A673 (cell line): Measurements from ENCODE around the gene STAG1.

Source experiments
- CTCF ChIP-seq: fragments of 300-800, 200-600 bp; sonication (generic); conservative IDR thresholded peaks from 2 replicates; pipeline ENCODE4 v1.5.1; 2017; ENCODE audit warnings: low read depth, mild to moderate bottlenecking, antibody characterized with exemption, low read length, moderate library complexity, mixed read lengths
- EZH2 ChIP-seq: fragments of 200-600 bp; sonication (generic); IDR thresholded peaks from 2 replicates; pipeline ENCODE4 v1.6.1; 2017; ENCODE audit warnings: borderline replicate concordance, low read depth, mild to moderate bottlenecking, mixed read lengths, antibody characterized with exemption, low read length; ENCODE audit not compliant: poor library complexity, severe bottlenecking

DNA sequence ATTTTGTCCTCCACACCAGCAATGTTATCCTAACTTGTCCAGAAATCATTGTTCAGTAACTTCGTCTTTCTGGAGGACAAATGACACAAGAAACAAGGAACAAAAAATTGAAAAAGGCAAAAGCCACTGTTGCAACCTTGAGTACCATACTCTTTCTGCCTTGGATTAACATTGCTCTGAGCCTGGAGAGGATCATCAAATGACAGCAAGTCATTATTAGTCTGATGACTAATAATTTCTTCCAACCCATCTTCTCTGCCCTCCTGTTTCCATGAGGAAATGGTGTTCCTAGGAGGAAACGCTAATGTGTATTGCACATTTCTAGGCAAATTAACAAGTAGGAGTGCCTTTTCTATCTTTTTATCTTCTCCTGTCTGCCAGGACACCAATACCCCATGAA lies 348.1 kb downstream of the STAG1 start:
- TF ChIP-seq CTCF (no peak), EZH2 (no peak)
